ENCODE measurements around the gene ADIPOR2.

The ADIPOR2 gene

GRCh38 chr12:1716215-1716862, 25.5 kb downstream of the ADIPOR2 start:
- H3K9me3 ChIP-seq (ENCODE audit: control insufficient read depth, low read length) = no peaks in the 10 kb centered on the region
- no peak overlapping the region for H2AFZ ChIP-seq
- no peak overlapping the region for H3K27ac ChIP-seq
- no peak overlapping the region for H3K4me2 ChIP-seq (ENCODE audit: low read length)
- H3K4me1 ChIP-seq = peaks cover 4% of the 10 kb centered on the region
- TF ChIP-seq CTCF (IDR thresholded peaks at IDR 0.05) = no peak
- H3K27me3 ChIP-seq (ENCODE audit: control insufficient read depth, insufficient read depth, low read length) = no peaks in the 10 kb centered on the region
- H3K9ac ChIP-seq = no peak overlapping the region
- H3K79me2 ChIP-seq = peaks cover 51% of the 10 kb centered on the region
- no peaks in the 10 kb centered on the region for H3K36me3 ChIP-seq (ENCODE audit: control insufficient read depth, insufficient read depth, low read length)
- H3K4me3 ChIP-seq (ENCODE audit: low read depth, low read length) = no peak overlapping the region

- Histone ChIP-seq H3K4me2 (ENCODE audit: low read length) (no peak overlapping the region), H2AFZ (no peak overlapping the region), H3K4me3 (ENCODE audit: low read depth, low read length) (no peak overlapping the region), H3K4me1 (peaks cover 4% of the 10 kb centered on the region), H3K9ac (no peak overlapping the region), H3K79me2 (peaks cover 45% of the 10 kb centered on the region), H3K9me3 (ENCODE audit: control insufficient read depth, low read length) (no peaks in the 10 kb centered on the region), H3K27ac (no peak overlapping the region), H3K27me3 (ENCODE audit: control insufficient read depth, insufficient read depth, low read length) (no peaks in the 10 kb centered on the region), H3K36me3 (ENCODE audit: control insufficient read depth, insufficient read depth, low read length) (no peaks in the 10 kb centered on the region)
- no peak for TF ChIP-seq CTCF (IDR thresholded peaks at IDR 0.05)
These were observed 26.0 kb downstream of the ADIPOR2 start for GRCh38 chr12:1716911-1717310.

- Histone ChIP-seq H3K9ac (no peak overlapping the region), H3K4me3 (ENCODE audit: low read depth, low read length) (no peak overlapping the region), H3K4me2 (ENCODE audit: low read length) (no peak overlapping the region), H3K27ac (no peak overlapping the region), H2AFZ (no peak overlapping the region), H3K4me1 (peaks cover 4% of the 10 kb centered on the region), H3K27me3 (ENCODE audit: control insufficient read depth, insufficient read depth, low read length) (no peaks in the 10 kb centered on the region), H3K79me2 (peaks cover 33% of the 10 kb centered on the region), H3K36me3 (ENCODE audit: control insufficient read depth, insufficient read depth, low read length) (no peaks in the 10 kb centered on the region), H3K9me3 (ENCODE audit: control insufficient read depth, low read length) (no peaks in the 10 kb centered on the region)
- no peak for TF ChIP-seq CTCF (IDR thresholded peaks at IDR 0.05)
These were observed 28.3 kb downstream of the ADIPOR2 start for GRCh38 chr12:1719139-1719538.

GRCh38 chr12:1720494-1720893, 29.6 kb downstream of the ADIPOR2 start:
- no peak overlapping the region for H3K27ac ChIP-seq
- peaks cover 4% of the 10 kb centered on the region for H3K4me1 ChIP-seq
- no peaks in the 10 kb centered on the region for H3K27me3 ChIP-seq (ENCODE audit: control insufficient read depth, insufficient read depth, low read length)
- no peak overlapping the region for H3K9ac ChIP-seq
- no peaks in the 10 kb centered on the region for H3K9me3 ChIP-seq (ENCODE audit: control insufficient read depth, low read length)
- peaks cover 26% of the 10 kb centered on the region for H3K79me2 ChIP-seq
- no peak overlapping the region for H3K4me3 ChIP-seq (ENCODE audit: low read depth, low read length)
- H2AFZ ChIP-seq = no peak overlapping the region
- H3K4me2 ChIP-seq (ENCODE audit: low read length) = no peak overlapping the region
- TF ChIP-seq CTCF (IDR thresholded peaks at IDR 0.05) = no peak
- no peaks in the 10 kb centered on the region for H3K36me3 ChIP-seq (ENCODE audit: control insufficient read depth, insufficient read depth, low read length)

- Histone ChIP-seq H3K27ac (no peak overlapping the region), H3K4me2 (ENCODE audit: low read length) (no peak overlapping the region), H3K9me3 (ENCODE audit: control insufficient read depth, low read length) (no peaks in the 10 kb centered on the region), H3K27me3 (ENCODE audit: control insufficient read depth, insufficient read depth, low read length) (no peaks in the 10 kb centered on the region), H3K36me3 (ENCODE audit: control insufficient read depth, insufficient read depth, low read length) (no peaks in the 10 kb centered on the region), H3K4me1 (peaks cover 4% of the 10 kb centered on the region), H3K79me2 (peaks cover 29% of the 10 kb centered on the region), H3K9ac (no peak overlapping the region), H3K4me3 (ENCODE audit: low read depth, low read length) (no peak overlapping the region), H2AFZ (no peak overlapping the region)
- no peak for TF ChIP-seq CTCF (IDR thresholded peaks at IDR 0.05)
These were observed 32.9 kb downstream of the ADIPOR2 start for GRCh38 chr12:1723721-1724120.
